CD4-positive, alpha-beta T cell treated with Interleukin-6 at 100 ng/mL for 8 hours (primary cell): Measurements from ENCODE around the gene SLC6A19.

Experiments used
- DNase-seq: peaks from one replicate; pipeline ENCODE4 v3.0.0-alpha.2; 2020; ENCODE audit warnings: mixed read lengths, low spot score

The SLC6A19 gene

GRCh38 chr5:1166370-1166769, 35.0 kb upstream of the SLC6A19 start:
- DNase-seq: no peak

GRCh38 chr5:1167361-1167727, 34.1 kb upstream of the SLC6A19 start:
- DNase-seq: no peak

GRCh38 chr5:1167728-1168709, 33.4 kb upstream of the SLC6A19 start:
- peak; percentile 68 for DNase-seq

GRCh38 chr5:1168796-1169195, 32.6 kb upstream of the SLC6A19 start:
- DNase-seq: no peak

GRCh38 chr5:1169211-1170115, 31.9 kb upstream of the SLC6A19 start:
- DNase-seq: no peak

GRCh38 chr5:1171340-1171941, 30.0 kb upstream of the SLC6A19 start:
- DNase-seq: no peak

GRCh38 chr5:1172007-1172581, 29.3 kb upstream of the SLC6A19 start:
- DNase-seq: no peak

GRCh38 chr5:1172670-1173404, 28.6 kb upstream of the SLC6A19 start:
- DNase-seq: no peak

GRCh38 chr5:1173485-1174070, 27.8 kb upstream of the SLC6A19 start:
- DNase-seq: no peak

- DNase-seq: peak; percentile 33
Observed at GRCh38 chr5:1174122-1174936, 27.1 kb upstream of the SLC6A19 start.

GRCh38 chr5:1175015-1175414, 26.4 kb upstream of the SLC6A19 start:
- no peak for DNase-seq

GRCh38 chr5:1175801-1176472, 25.5 kb upstream of the SLC6A19 start:
- DNase-seq: no peak

- no peak for DNase-seq
Observed at GRCh38 chr5:1176473-1177391, 24.7 kb upstream of the SLC6A19 start.

- no peak for DNase-seq
Observed at GRCh38 chr5:1177826-1178528, 23.4 kb upstream of the SLC6A19 start.

GRCh38 chr5:1178529-1179382, 22.6 kb upstream of the SLC6A19 start:
- DNase-seq: no peak

GRCh38 chr5:1179383-1179715, 22.0 kb upstream of the SLC6A19 start:
- DNase-seq: no peak

GRCh38 chr5:1180096-1180495, 21.3 kb upstream of the SLC6A19 start:
- DNase-seq: no peak
